GM21723 (cell line): ENCODE data around the gene ADCY9.
A peak's percentile ranks its signal among the peaks of the same experiment; 100 is the strongest.
"Not testable (repeated sequence)": the region's sequence is repeated elsewhere in the genome, so short reads cannot be mapped to it uniquely, and the experiment has no call there.

ENCODE experiments used
- ATAC-seq: cut with Tn5 transposase; IDR thresholded peaks from one replicate; pipeline ENCODE4 v1.9.1; 2021; ENCODE audit warnings: mild to moderate bottlenecking, moderate library complexity; ENCODE audit not compliant: unreplicated experiment

Gene ADCY9

DNA sequence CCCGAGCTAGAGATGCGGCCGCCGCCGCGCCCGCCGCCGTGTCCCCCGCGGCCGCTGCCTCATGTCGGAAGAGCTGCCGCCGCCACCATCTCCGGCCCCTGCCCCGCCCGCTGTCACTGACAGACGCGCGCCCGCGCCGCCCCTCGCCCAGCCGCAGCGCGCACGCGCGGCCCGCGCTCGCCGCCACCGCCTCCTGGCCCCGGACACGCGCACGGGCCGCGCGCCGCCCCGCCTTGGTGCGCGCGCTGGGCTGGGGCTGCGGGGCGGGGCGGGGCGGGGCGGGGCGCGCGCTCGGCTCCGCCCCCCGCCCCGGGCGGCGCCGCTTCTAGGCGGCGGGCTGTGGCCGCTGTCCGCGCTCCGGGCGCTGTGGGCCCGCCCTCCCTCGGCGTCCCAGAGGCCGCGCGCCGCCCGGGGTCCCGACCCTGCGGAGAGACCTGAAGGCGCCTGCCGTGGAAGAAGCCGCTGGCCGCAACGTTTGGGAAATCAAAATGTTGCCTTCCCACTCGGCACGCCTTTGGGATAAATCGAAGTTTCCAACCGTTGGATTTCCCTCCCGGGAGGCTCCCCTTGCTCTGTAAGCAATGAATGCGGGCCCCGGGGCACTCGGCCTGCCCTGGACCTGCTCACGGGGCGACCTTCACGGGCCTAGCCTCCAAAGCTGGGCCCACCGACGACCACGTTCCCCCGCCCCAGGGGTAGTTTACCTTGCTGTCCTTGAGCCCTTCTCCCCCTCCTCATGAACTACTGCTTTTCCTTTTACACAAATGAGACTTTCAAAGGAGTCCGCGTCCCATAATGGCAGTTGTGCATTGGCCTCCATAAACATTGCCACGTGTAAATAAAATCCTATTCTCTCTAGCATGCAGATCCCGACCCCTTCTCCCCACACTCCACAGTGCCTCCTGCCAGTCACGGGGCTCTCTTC is at the start of gene ADCY9:
Gene ADCY9, minus strand, starts transcription at position 118 of the 925 bp plus-strand sequence. CDS start 1,000 bp downstream, outside the sequence.
- peak; percentile 61 for ATAC-seq

DNA sequence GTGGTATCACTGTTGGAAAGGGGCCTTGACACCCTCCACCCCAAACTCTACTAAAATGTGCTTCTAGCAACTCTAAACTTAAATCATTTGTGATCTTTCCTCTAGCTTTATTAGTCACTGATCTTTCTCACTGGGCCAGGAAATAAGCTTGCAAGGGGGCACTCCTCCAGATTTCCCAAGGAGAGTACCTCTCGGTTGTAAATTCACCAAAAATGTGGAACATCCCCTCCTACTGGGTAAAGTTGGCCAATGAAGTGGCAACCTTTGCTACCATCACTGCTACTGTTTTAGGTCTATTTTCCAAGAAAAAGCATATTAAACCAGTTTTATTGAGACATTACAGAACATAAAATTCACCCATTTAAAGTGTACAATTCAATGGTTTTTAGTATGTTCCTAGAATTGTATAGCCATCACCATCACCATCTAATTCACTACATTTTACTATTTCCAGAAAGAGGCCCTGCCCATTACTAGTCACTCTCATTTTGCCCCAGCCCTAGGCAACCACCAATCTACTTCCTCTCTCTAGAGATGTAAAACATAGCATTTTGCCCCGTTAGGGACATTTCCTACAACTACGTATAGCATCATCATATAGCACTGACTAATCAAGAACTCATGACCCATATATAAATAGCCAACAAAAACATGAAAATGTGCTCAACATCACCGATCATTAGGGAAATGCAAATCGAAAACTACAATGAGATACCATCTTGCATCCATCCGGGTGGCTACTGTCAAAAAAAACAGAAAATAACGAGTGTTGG is 44.6 kb upstream of the ADCY9 start:
- no peak for ATAC-seq

DNA sequence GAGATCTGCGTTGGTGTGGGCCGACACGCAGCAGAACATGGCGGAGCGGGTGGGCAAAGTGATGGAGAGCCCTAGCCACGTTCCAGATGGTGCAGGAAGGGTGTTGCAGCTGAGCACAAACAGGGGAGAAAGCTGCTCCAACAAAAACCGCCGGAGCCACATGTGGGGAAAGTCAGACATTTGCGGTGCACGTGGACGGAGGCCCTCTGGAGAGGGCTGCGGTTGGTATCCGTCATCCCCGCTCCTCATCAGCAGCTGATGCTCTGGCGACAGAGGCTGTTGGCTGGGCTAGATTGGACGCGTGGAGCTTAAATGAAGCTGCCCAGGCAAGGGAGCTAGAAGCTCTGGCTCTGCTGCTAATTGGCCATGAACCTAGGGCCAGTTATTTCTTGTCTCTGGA is 43.5 kb upstream of the ADCY9 start:
- ATAC-seq = no peak

DNA sequence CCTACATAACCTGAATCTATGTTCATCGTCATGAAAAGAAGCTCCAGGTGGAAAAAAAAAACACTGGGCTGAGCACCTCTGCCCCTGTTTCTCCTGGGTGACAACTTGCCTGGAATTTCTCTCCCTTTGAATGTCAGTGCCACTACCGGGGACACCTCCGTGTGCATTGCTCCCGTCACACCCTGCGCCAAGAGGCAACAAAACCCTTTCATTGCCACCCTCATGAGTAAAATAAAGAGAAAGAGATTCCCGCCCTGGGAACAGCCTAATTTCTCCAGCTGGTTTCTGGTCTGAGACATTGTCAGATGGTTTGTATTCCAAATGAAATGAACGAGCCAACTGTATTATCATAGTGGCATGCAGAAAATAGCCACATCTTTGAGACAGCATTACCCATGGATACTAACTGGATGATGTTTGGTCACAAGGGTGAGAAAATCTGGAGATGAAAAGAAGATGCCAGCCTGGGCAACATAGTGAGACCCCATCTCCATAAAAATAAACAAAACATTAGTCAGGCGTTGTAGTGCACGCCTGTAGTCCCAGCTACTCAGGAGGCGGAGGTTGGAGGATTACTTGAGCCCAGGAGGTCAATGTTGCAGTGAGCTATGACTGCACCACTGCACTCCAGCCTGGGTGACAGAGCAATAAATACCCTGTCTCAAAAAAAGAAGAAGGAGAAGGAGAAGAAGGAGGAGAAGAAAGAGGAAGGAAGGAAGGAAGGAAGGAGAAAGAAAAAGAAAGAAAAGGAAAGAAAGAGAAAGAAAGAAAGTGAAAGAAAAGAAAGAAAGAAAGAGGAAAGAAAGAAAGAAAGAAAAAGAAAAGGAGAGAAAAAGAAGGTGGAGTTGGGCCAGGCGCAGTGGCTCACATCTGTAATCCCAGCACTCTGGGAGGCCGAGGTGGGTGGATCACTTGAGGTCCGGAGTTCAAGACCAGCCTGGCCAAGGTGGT is 42.2 kb upstream of the ADCY9 start:
- ATAC-seq = no peak

DNA sequence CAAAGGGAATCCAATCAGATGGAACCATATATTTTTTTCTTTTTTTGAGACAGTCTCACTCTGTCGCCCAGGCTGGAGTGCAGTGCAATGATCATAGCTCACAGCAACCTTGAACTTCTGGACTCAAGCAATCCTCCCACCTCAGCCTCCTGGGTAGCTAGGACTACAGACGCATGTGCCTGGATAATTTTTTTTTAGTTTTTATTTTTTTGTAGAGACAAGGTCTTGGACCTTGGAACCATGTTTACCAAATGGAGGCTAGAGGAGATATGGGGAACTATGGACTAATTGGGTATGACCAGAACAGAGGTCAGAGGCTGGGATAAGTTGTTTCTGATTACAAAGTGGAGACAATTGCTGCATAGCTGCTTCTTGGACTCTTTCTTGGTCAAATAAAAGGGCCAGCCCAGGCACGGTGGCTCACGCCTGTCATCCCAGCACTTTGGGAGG is 41.2 kb upstream of the ADCY9 start:
- ATAC-seq = no peak

DNA sequence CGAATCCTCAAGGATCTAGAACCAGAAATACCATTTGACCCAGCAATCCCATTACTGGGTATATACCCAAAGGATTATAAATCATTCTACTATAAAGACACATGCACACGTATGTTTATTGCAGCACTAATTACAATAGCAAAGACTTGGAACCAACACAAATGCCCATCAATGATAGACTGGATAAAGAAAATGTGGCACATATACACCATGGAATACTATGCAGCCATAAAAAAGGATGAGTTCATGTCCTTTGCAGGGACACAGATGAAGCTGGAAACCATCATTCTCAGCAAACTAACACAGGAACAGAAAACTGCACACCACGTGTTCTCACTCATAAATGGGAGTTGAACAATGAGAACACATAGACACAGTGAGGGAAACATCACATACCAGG is 40.3 kb upstream of the ADCY9 start:
- not testable (repeated sequence) for ATAC-seq

DNA sequence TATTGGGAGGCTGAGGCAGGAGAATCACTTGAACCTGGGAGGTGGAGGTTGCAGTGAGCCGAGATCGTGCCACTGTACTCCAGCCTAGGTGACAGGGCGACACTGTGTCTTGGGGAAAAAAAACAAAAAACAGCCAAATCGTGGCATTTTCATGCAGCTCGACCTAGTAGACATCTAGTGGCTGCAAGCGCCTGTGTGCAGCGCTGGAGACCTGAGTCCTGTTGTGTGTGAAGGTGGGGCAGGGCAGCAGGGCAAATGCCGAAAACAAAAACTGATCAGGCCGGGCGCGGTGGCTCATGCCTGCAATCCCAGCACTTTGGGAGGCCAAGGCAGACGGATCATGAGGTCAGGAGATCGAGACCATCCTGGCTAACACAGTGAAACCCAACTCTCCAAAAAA is 37.1 kb upstream of the ADCY9 start:
- ATAC-seq = not testable (repeated sequence)

DNA sequence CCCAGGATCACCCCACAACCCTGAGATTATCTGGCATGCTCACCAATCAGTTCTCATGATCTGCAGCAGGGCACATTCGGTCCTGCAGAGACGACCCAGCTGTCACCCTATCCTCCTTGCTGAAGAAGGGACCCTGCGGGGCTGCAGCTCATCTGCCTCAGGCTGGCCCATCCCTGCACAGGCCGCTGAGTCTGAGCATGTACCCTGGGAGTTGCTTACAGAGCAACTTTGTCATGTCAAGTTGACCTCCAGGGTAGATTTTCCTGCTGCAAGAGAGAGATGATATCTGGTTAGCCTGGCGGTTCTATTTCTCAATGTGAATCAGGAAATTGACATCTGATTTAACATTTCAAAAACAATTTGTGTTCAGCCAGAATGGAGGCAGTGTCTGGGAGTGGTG is 36.0 kb upstream of the ADCY9 start:
- no peak for ATAC-seq

DNA sequence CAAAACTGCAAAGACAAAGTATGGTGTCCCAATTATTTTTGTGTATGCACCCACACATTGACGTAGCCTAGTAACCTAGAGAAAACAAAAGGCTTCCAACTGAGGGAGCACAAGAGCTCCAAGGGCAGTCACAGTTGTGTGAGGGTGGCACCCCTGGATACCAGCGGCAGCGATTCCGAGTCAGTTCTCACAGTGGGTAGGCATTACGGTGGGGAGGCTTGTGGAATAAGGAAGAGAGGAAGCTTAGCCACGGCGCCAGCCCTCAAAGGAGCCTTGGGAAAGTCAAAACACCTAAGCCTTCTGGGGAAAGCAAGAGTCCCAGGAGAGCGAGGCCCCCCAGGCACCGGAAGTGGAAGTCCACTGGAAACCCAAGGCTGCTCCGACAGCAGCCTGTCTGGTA is 31.0 kb upstream of the ADCY9 start:
- no peak for ATAC-seq

DNA sequence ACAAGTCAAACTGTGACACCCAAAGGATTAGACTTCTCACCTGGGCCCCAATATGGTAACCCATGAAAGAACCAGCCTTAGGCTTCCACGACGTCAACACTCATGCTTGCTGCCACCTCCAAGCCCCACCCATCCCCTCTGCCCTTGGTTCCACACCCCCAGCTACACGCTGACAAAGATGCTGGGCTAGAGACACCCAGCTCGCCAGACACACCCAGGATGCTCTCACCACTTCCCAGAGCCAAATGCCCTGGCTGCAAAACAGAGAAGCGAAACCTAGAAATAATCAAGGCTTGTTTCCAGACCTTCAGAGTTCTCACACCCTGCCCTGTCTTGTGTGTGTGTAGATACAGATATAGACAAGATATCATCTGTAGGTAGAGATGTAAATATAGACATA is 26.0 kb upstream of the ADCY9 start:
- ATAC-seq = no peak

DNA sequence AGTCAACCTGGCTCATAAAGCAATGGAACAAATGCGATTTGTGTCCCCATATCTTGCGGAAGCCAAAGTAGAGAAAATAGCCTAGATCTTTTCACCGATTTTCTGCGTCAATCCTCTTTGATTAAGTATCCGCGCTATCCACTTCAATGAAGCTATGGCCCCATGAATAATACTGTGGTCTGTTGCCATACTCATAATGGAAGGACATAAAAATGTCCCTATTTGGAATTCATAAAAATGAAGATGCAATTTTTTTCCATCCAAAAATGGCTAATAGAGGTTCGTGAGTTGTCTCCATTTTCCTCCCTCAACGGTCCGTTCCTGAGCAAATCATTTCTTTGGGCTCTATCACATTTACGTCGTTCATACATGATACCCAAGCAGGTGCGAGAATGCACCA is 25.4 kb upstream of the ADCY9 start:
- no peak for ATAC-seq

DNA sequence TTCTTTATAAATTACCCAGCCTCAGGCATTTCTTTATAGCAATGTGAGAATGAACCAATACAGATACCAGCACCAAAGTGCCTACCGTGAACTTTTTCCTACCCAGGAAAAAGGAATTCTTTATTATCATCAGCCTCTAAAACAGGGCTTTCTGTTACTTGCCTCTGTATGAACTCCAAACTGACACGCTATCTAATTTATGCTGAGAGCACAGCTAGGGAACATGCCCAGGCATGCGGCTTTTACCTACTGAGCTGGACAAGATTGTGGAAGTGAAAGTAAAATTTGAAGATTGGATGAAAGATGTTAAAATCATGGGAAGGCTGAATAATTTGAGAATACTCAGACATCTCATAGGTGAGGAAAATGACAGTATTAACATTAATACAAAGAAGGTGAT is 24.4 kb upstream of the ADCY9 start:
- no peak for ATAC-seq

DNA sequence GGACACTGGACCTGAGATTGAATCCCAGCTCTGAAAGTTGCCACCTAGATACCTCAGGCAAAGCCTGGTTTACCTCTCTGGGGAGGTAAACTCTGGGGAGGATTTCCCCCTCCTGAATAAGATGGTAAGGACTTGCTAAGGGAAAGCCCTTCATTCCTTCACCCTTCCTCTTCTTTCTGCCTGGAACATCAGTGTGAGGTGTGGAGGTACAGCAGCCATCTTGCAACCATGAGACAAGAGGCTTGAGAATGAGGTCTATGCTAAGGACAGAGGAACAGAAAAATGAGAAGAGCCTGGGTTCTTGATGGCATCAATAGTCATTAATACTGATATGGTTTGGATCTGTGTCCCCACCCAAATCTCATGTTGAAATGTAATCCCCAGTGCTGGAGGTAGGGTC is 23.7 kb upstream of the ADCY9 start:
- no peak for ATAC-seq

DNA sequence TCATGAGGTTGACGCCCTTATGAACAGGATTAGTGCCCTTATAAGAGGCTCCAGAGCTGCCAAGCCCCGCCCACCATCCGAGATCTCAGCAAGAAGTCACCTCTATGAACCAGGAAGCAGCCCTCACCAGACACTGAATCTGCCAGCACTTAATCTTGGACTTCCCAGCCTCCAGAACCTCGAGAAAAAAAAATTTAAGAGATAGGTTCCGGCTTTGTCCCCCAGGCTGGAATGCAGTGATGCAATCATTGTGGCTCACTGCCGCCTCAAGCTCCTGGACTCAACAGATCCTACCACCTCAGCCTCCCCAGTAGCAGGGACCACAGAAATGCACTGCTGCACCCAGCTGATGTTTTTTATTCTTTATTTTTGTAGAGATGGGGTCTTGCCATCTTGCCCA is 22.5 kb upstream of the ADCY9 start:
- no peak for ATAC-seq

DNA sequence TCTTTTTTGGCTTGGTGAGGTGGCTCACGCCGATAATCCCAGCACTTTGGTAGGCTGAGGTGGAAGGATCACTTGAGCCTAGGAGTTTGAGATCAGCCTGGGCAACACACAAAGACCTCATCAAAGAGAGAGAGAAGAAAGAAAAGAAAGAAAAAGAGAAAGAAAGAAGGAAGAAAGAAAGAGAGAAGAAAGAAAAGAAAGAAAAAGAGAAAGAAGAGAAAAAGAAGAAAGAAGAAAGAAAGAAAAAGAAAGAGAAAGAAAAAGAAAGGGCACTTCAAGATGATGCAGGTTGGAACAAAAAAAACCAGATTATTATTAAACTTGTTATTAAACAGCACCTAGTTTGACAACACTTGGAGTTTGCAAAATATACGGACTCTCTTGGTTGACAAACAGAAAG is 21.2 kb upstream of the ADCY9 start:
- ATAC-seq = no peak

DNA sequence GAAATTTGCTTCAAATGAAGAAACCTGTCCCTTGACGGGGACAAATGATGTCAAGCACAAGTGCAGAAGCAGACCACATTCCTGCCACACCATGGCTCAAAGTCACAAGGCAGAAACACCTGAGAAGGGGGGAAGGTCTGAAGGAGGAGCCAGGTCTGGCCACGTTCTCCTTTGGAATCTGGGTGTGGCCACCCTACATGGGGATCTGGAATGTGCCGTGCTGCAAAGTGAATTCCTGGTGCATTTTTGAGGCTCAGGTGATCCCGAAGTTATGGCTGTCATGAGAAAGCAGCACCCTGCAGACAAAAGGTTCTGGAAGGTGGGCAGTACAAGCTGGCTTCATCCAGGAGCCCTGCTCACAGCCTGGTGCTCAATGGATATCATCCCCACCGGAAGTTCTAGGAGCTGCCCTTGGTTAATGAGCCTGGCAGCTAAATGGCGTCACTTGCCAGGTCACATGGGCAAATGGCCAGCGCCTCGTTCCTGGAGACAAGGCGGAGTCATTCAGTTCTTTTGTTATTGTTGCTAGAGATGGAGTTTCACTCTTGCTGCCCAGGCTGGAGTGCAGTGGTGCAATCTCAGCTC is 20.1 kb upstream of the ADCY9 start:
- ATAC-seq = no peak

DNA sequence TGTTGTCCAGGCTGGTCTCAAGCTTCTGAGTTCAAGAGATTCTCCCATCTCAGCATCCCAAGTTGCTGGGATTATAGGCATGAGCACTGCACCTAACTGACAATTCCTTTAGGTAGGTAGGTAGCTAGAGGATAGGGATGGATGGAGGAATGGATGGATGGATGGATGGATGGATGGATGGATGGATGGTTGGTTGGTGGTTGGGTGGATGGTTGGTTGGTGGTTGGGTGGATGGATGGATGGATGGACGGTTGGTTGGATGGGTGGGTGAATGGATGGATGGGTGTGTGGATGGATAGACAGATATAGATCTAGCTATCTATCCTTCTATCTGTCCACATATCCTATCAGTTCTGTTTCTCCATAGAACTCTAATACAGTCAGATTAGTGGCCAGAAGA is 19.3 kb upstream of the ADCY9 start:
- no peak for ATAC-seq

DNA sequence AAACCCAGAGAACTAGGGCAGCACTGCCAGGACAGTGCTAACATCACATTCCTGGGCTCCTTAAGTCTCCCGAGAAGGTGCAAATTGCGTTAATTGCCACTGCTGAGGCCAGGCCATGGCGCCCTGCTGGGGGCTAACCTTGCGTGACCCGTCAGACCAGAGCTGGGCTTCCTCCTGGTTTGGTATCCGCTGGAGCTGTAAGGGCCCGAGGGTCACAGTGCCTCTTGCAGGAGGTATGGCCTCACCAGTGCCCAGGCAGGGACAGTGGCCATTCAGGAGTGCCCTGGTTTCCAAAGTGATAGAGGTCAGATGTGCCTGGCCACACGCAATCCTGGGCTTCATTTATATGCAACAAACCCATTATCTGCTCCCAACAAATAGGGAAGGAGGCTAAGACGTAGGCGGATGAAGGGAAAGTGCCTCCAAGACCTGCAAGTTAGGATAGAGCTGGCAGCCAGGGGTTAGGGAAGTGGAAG is 17.7 kb upstream of the ADCY9 start:
- no peak for ATAC-seq

DNA sequence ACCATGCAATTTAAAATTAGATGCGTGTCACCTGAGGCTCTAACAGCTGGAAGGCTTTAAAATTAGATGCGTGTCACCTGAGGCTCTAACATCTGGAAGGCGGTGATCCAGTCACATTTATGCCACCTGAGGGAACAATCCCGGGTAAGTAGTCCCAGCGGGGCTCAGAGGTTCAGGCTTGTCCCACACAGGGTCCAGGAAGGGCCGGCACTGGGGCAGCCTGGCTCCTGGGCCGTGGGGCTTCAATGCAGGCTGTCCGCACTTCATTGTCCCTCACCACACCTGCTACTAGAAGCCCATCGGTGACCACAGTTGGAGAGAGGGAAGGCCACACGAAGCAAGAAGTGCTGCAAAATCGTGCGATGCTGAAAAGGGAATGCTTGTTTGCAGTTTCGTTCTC is 15.4 kb upstream of the ADCY9 start:
- ATAC-seq = no peak

DNA sequence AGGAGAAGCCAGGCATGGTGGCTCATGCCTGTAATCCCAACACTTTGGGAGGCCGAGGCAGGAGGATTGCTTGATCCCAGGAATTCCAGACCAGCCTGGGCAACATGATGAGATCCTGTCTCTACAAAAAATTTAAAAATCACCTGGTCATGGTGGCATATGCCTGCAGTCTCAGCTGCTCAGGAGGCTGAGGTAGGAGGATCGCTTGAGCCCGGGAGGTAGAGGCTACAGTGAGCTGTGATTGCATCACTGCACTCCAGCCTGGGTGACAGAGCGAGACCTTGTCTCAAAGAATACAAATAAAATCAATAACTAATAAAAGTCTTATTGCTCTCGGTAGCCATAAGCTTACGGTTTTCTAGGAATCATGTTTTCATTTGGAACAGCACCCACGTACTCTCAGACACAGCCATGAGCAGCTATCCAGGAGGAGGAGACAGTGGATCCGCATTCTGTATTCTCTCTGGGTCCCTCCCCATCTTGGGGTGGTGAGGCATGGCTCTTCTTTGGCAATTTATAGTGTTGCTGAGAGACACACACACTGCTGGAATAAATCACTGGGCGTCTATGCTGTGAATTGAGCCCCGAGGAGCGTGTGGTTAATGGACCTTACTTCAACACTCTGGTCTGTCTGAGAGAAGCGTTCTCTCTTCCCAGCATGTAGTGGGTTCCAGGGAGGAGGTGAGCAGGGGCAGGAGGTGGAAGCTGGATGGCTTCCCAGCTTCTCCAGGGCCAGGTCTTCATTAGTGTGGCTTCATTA is 8.5 kb upstream of the ADCY9 start:
- no peak for ATAC-seq
